NCI-H146 treated with DMSO at 0.1 percent for 48 hours (cell line): ENCODE data around the gene ALX3.

ENCODE experiments used
- DNase-seq: peaks from one replicate; lab custom pipeline; 2025; ENCODE audit not compliant: unreplicated experiment; lab: John Stamatoyannopoulos, UW

ALX3 gene

GRCh38 chr1:110070671-110071242 is at the start of gene ALX3:
Gene ALX3 (minus strand): TSS chr1:110070672. CDS start chr1:110070612, 60 bp downstream.
- DNase-seq: peak; percentile 13

GRCh38 chr1:110119843-110120242 is 49.4 kb upstream of the ALX3 start:
- DNase-seq: no peak

- DNase-seq: no peak
Measured at GRCh38 chr1:110118636-110119396, 48.3 kb upstream of the ALX3 start.

- peak; percentile 32 for DNase-seq
Measured at GRCh38 chr1:110114784-110115183, 44.3 kb upstream of the ALX3 start.

- no peak for DNase-seq
Measured at GRCh38 chr1:110114173-110114572, 43.7 kb upstream of the ALX3 start.

GRCh38 chr1:110113551-110113950 is 43.1 kb upstream of the ALX3 start:
- no peak for DNase-seq

- peak; percentile 39 for DNase-seq
Measured at GRCh38 chr1:110112656-110113055, 42.2 kb upstream of the ALX3 start.

GRCh38 chr1:110112143-110112542 is 41.7 kb upstream of the ALX3 start, which contains the start of gene UBL4B:
Gene UBL4B (plus strand): TSS chr1:110112443. CDS start chr1:110112535, 92 bp downstream.
- no peak for DNase-seq

GRCh38 chr1:110111081-110111480 is 40.6 kb upstream of the ALX3 start:
- DNase-seq: no peak

- no peak for DNase-seq
Measured at GRCh38 chr1:110107867-110108469, 37.5 kb upstream of the ALX3 start.

GRCh38 chr1:110106013-110106941 is 35.8 kb upstream of the ALX3 start:
- DNase-seq: peak; percentile 42

GRCh38 chr1:110102081-110102480 is 31.6 kb upstream of the ALX3 start:
- no peak for DNase-seq

GRCh38 chr1:110100335-110100734 is 29.9 kb upstream of the ALX3 start:
- DNase-seq: no peak

- no peak for DNase-seq
Measured at GRCh38 chr1:110098222-110099026, 28.0 kb upstream of the ALX3 start.

- DNase-seq: no peak
Measured at GRCh38 chr1:110097507-110098221, 27.2 kb upstream of the ALX3 start.

- no peak for DNase-seq
Measured at GRCh38 chr1:110094931-110095654, 24.6 kb upstream of the ALX3 start.

GRCh38 chr1:110092991-110093390 is 22.5 kb upstream of the ALX3 start:
- no peak for DNase-seq

- DNase-seq: no peak
Measured at GRCh38 chr1:110091791-110092190, 21.3 kb upstream of the ALX3 start.

- DNase-seq: no peak
Measured at GRCh38 chr1:110091381-110091780, 20.9 kb upstream of the ALX3 start.
